Renal cortex interstitium (tissue), 11 donors: ENCODE results near the gene NEUROD2. TPM values are rescaled to one million over a fixed set of nuclear protein-coding genes. Genes with fewer than 3 reads are reported as not detected.
"Not testable (repeated sequence)": the region's sequence is repeated elsewhere in the genome, so short reads cannot be mapped to it uniquely, and the experiment has no call there.

Experiments
- DNase-seq, 11 donors: peaks; one replicate each; pipeline ENCODE4 v3.0.0-alpha.2; 2013; ENCODE audit warnings: low read depth in 9 of 11, low spot score in 4 of 11; ENCODE audit errors: extremely low read depth in 1 of 11
- polyA plus RNA-seq, 3 donors: library from polyadenylated mRNA; unstranded; fragments of 120-200 nt; gene quantifications; one replicate each; pipeline ENCODE4 v1.2.1, GENCODE V29; 2013; ENCODE audit not compliant: insufficient read length in 3 of 3

The NEUROD2 gene
- polyA plus RNA-seq, 3 donors, result 0.03 to 0.09 (median 0.05) TPM

- DNase-seq, result no peak
Measured at GRCh38 chr17:39598630-39599003, 9.1 kb downstream of the NEUROD2 start.

DNA sequence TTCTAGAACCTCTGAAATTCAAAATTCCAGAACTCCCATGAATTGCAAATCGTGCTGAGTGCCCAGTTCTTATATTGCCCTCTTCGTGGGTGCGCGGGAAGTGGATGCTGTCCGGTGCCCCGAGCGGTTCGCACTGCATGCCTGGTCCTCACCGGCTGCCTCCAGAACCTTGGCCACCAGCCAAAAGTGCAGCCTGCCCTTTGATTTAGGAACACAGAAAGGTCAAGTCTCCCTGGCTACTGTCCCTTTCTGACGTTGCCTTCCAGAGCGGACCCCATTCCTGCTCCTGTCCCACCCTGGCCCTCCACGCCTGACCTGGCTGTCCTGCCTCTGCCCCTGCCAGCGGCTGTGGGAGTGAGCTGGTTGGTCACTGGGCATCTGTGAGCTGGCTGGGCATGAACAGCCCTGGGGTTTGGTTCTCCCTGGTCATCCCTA is 9.7 kb downstream of the NEUROD2 start:
- DNase-seq, result no peak

- no peak for DNase-seq
Measured at GRCh38 chr17:39597372-39598046, 10.2 kb downstream of the NEUROD2 start.

GRCh38 chr17:39596543-39597267 is 11.0 kb downstream of the NEUROD2 start:
- DNase-seq, result no peak

- no peak for DNase-seq
Measured at GRCh38 chr17:39595928-39596510, 11.7 kb downstream of the NEUROD2 start.

DNA sequence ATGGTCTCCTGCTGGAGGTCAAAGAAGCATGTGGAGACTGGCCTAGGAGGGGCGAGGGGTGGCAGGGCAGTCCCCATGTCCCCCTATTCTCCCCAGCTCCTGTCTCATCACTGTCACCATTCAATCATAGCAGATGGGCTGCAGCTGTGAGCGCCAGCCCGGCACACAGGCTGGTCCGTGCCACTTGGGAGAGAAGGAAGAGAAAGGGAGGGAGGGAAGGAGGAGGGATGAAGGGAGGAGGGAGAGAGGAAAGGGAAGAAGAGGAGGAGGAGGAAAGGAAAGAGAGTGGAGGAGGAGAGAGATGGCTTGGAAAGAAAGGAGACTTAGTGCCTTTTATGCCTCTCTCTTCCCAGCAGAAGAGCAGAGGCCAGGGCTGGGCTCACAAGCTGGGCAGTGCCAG is 12.4 kb downstream of the NEUROD2 start:
- DNase-seq, result no peak

DNA sequence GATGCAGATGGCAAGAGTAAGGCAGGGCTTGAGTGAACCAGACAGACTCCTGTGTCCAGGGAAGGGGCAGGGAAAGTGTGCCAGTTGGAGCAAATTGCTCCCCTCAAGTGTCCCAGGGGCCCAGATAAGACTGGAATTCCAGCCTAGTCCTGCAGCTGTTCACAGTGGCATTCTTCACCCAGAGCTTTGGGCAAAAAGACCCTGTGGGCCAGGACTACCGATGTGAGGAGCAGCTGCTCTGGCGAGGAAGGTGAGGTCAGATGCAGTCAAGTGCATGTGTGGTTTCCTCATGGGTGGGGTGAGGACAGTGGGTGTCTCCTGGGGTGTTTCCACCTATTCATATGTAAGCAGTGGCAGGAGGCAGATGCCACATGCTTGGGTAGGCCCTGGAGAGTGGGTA is 14.3 kb downstream of the NEUROD2 start:
- no peak for DNase-seq

DNA sequence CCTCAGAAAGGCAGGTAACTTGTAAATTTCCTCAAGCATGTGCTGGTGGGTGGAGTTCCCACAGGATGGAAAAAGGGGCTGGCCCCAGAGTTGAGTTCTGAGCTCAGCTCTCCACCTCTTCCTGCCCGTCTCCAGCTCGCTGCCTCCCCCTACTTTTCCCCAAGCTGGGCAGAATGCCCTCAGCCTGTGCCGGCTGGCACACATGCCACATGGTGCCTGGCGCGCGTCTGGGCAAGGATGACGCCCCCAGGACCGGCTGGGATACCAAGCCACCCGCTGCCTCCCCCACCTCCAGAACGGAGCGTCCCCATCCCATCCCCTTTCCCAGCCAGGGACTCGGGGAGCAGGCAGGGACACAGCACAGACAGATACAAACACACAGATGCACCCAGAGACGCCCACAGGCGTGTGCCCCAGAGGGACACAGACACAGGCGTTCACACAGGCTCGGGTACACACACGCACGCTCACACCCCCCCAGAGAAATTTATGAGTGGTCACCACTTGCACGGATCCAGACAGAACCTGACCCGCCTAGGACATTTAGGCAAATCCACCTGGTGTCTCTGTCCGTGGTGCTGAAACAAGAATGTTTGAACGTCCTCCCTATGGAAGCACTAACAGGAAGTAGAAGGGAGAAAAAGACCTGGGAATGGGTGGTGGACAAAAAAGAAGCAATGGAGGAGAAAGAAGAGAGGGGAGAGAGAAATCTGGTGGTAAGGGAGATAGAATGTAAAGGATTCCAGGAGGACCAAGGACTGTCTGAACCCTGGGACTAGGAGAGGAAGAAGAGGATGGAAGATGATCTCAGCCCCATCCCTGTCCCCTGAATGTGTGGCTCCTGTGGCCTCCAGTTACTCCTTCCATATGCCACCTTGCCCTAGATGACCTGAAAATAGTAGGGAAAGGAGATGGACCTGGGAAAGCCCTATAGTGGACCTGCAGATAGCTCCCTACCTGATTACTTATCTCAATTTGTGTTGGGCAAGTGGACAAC is 15.5 kb downstream of the NEUROD2 start:
- DNase-seq, result peak; percentile 63 to 86 (median 77)

DNA sequence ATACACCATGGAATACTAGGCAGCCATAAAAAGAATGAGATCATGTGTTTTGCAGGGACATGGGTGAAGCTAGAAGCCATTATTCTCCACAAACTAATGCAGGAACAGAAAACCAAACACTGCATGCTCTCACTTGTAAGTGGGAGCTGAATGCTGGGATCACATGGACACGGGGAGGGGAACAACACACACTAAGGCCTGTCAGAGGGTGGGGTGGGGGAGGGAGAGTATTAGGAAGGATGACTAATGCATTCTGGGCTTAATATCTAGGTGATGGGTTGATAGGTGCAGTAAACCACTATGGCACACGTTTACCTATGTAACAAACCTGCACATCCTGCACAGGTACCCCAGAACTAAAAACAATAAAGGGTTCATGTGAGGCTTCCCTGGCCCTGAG is 17.5 kb downstream of the NEUROD2 start:
- DNase-seq, result not testable (repeated sequence)

GRCh38 chr17:39582658-39583057 is 25.1 kb downstream of the NEUROD2 start:
- no peak for DNase-seq

DNA sequence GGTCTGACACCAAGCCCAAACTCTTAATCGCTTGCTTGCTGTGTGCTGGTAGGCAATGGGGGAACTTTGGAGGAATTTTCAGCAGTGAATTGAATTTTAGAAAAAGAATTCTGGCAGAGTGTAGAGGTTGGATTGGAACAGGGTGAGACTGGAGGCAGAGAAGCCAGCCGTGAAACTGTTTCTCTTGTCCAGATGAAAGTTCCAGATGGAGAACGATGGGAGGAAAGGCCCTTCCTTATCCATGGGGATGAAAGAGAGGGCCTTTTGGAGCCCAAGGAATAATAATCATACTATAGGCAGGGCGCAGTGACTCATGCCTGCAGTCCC is 26.0 kb downstream of the NEUROD2 start:
- no peak for DNase-seq

DNA sequence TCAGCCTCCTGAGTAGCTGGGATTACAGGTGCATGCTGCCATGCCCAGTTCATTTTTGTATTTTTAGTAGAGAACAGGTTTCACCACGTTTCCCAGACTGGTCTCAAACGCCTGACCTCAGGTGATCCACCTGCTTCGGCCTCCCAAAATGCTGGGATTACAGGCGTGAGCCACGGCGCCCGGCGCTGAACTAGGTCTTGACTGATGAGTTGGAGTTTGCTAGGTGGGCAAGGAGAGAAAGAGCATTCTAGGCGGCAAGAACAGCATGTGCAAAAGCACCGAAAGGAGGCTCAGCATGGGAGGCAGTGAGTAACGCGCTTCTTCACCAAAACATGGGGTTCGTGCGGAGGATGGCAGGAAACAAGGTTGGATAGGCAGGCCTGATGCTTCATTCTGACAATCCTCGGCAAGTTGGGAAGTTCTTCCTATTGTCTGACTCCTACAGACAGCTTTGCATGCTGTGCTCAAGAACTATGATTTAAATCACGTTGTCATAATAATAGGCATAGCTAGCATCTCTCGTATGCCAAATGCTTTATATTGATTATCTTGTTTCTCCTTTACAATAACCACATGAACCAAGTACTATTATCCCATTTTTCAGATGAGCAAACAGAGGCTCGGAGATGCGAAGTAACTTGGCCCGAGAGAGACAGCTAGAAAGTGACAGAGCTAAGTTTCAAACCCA is 26.5 kb downstream of the NEUROD2 start:
- no peak for DNase-seq

DNA sequence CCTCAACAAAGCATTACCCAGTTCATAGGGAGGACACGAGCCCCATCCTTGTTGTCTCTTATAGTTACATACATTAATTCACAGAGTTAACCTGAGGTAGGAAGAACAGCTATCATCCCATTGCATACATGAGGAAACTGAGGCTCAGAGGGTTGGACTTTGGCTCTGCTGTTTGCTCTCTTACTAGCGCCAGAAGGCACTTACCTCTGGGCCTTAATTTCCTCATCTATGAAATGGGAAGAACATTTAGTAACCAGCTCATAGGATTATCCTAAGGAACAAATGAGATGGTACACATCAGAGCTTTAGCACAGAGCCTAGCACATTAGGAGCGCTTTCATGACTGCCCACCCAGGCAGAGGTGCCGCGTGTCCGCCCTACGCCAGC is 27.6 kb downstream of the NEUROD2 start:
- no peak for DNase-seq

DNA sequence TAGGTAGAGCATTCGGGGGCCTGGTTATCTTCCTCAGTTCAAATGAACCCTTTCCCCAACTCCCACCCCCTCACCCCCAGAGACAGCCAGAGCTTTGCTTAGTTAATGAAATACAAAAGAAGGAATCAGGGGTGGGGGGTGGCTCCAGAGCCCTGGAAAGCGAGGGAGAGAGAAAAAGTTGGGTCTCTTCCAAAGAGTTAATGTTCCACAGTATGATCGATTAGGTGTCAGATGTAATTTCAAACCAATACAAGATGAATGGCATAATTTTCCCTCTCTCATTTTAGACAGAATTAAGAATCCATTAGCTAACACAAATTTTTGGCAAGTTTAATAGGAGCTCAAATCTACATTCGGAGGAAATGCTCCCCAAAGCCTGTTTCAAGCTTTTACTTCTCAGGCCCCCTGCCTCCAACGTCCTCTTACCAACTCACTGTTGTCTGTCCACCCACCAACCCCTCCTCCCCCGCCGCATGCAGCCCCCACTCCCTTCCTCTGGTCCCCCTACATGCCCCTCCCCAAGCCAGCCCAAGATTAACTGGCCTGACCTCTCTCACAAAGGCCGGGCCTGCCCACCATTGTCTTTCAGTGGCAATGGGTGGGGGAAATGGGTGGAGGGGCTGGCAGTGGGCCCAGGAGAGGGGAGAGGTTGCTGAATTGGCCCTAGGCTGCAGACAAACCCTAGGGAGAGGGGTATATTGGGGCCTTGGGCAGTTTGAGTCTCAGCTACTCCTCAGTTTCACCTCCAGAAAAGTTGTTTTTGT is 28.2 kb downstream of the NEUROD2 start:
- no peak for DNase-seq

GRCh38 chr17:39578272-39578671 is 29.4 kb downstream of the NEUROD2 start:
- no peak for DNase-seq

DNA sequence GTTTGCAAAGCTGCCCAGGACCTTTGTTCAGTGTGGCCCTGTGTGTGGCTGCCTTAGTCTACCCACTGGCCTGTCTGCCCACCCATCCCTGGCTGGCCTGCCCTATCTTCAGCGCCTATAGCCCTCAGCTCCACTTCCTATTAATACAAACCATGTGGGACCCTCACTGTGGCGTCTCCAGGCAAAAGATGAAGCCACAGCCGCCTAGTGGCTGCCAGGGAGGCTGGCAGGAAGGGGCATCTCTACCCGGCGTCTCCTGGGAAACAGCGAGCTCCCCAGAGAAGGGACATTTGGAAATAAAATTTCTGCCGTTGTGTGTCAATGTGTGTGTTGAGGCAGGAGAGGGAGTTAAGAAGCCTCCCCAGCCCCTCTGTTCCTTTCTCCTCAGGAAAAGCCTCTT is 31.5 kb downstream of the NEUROD2 start:
- no peak for DNase-seq

GRCh38 chr17:39573447-39574298 is 34.0 kb downstream of the NEUROD2 start:
- peak in 8 of 11 donors; percentile 44 to 62 (median 54) for DNase-seq
